HEK293T (cell line): ENCODE measurements around the gene LRBA.

Experiments
- ARNT ChIP-seq: fragments of 450-650 bp; IDR thresholded peaks from 2 replicates; pipeline ENCODE4 v1.6.1; 2017; ENCODE audit warnings: mild to moderate bottlenecking
- BHLHE40 ChIP-seq: fragments of 450-650 bp; IDR thresholded peaks from 2 replicates; pipeline ENCODE4 v1.6.1; 2016; ENCODE audit warnings: mild to moderate bottlenecking, moderate library complexity, borderline replicate concordance
- ELF4 ChIP-seq: fragments of 450-650 bp; IDR thresholded peaks from 2 replicates; pipeline ENCODE4 v1.6.1; 2017; ENCODE audit warnings: antibody characterized with exemption
- FOXA1 ChIP-seq: fragments of 450-650 bp; IDR thresholded peaks from 2 replicates; pipeline ENCODE4 v1.6.1; 2016; ENCODE audit warnings: mild to moderate bottlenecking
- FOXK2 ChIP-seq: fragments of 450-650 bp; IDR thresholded peaks from 2 replicates; pipeline ENCODE4 v1.6.1; 2016; ENCODE audit warnings: mild to moderate bottlenecking
- FOXM1 ChIP-seq: fragments of 450-650 bp; IDR thresholded peaks from 2 replicates; pipeline ENCODE4 v1.6.1; 2017; ENCODE audit warnings: mild to moderate bottlenecking, borderline replicate concordance
- HDGF ChIP-seq: fragments of 450-650 bp; IDR thresholded peaks from 2 replicates; pipeline ENCODE4 v1.6.1; 2017; ENCODE audit warnings: antibody characterized with exemption, borderline replicate concordance
- L3MBTL2 ChIP-seq: fragments of 450-650 bp; conservative IDR thresholded peaks from 2 replicates; pipeline ENCODE4 v1.6.1; 2016; ENCODE audit warnings: mild to moderate bottlenecking
- NFRKB ChIP-seq: fragments of 450-650 bp; IDR thresholded peaks from 2 replicates; pipeline ENCODE4 v1.6.1; 2016; ENCODE audit warnings: mild to moderate bottlenecking, moderate library complexity
- PKNOX1 ChIP-seq: fragments of 450-650 bp; IDR thresholded peaks from 2 replicates; pipeline ENCODE4 v1.6.1; 2016
- SP1 ChIP-seq: fragments of 450-650 bp; IDR thresholded peaks from 2 replicates; pipeline ENCODE4 v1.6.1; 2017
- SUZ12 ChIP-seq: fragments of 450-650 bp; IDR thresholded peaks from 2 replicates; pipeline ENCODE4 v1.6.1; 2016; ENCODE audit warnings: mild to moderate bottlenecking
- TARDBP ChIP-seq: fragments of 450-650 bp; IDR thresholded peaks from 2 replicates; pipeline ENCODE4 v1.6.1; 2016
- ZNF384 ChIP-seq: fragments of 450-650 bp; IDR thresholded peaks from 2 replicates; pipeline ENCODE4 v1.6.1; 2016

GRCh38 chr4:150948074-150948473 lies 67.0 kb downstream of the LRBA start:
- TF ChIP-seq L3MBTL2, result no peak
- no peak for TF ChIP-seq SUZ12
- no peak for TF ChIP-seq FOXM1
- TF ChIP-seq ARNT, result no peak
- no peak for TF ChIP-seq SP1
- TF ChIP-seq ZNF384, result no peak
- TF ChIP-seq FOXK2, result no peak
- TF ChIP-seq PKNOX1, result no peak
- no peak for TF ChIP-seq BHLHE40
- no peak for TF ChIP-seq ELF4
- no peak for TF ChIP-seq FOXA1
- no peak for TF ChIP-seq NFRKB
- no peak for TF ChIP-seq TARDBP
- TF ChIP-seq HDGF, result no peak
